Effector memory CD8-positive, alpha-beta T cell (primary cell): ENCODE results near the gene G2E3.

Source experiments
- ATAC-seq: fragments of 150-1000 bp; cut with Tn5 transposase; replicated peaks from 2 replicates; pipeline ENCODE4 v1.10.0; 2021; ENCODE audit warnings: mild to moderate bottlenecking, moderate library complexity
- DNase-seq, 3 experiments: peaks; one replicate each; pipeline ENCODE4 v3.0.0; 2021
- H3K27ac Mint-ChIP-seq, 2 donors: one replicate each; pipeline ENCODE4 v1.8.0; 2022; ENCODE audit warnings: mild to moderate bottlenecking in 2 of 2, mixed read lengths in 2 of 2, moderate library complexity in 2 of 2
- H3K27me3 Mint-ChIP-seq, 2 donors: one replicate each; pipeline ENCODE4 v1.8.0; 2022; ENCODE audit warnings: mixed read lengths in 2 of 2
- H3K36me3 Mint-ChIP-seq: one replicate; pipeline ENCODE4 v1.8.0; 2022; ENCODE audit warnings: mild to moderate bottlenecking, moderate library complexity, mixed read lengths; ENCODE audit not compliant: insufficient read depth
- H3K4me1 Mint-ChIP-seq, 2 donors: one replicate each; pipeline ENCODE4 v1.8.0; 2022; ENCODE audit warnings: low read depth in 2 of 2, mixed read lengths in 2 of 2
- H3K4me3 Mint-ChIP-seq, 2 donors: one replicate each; pipeline ENCODE4 v1.8.0; 2022; ENCODE audit warnings: mild to moderate bottlenecking in 2 of 2, mixed read lengths in 2 of 2, moderate library complexity in 2 of 2
- H3K9me3 Mint-ChIP-seq, 2 donors: one replicate each; pipeline ENCODE4 v1.8.0; 2022; ENCODE audit warnings: mixed read lengths in 2 of 2
- total RNA-seq, 9 experiments: gene quantifications; one replicate each; lab custom pipeline; 2026; lab: John Stamatoyannopoulos, UW

Gene G2E3
- 30.7 to 71.3 (median 38.3) reads per million in 9 experiments for total RNA-seq

DNA sequence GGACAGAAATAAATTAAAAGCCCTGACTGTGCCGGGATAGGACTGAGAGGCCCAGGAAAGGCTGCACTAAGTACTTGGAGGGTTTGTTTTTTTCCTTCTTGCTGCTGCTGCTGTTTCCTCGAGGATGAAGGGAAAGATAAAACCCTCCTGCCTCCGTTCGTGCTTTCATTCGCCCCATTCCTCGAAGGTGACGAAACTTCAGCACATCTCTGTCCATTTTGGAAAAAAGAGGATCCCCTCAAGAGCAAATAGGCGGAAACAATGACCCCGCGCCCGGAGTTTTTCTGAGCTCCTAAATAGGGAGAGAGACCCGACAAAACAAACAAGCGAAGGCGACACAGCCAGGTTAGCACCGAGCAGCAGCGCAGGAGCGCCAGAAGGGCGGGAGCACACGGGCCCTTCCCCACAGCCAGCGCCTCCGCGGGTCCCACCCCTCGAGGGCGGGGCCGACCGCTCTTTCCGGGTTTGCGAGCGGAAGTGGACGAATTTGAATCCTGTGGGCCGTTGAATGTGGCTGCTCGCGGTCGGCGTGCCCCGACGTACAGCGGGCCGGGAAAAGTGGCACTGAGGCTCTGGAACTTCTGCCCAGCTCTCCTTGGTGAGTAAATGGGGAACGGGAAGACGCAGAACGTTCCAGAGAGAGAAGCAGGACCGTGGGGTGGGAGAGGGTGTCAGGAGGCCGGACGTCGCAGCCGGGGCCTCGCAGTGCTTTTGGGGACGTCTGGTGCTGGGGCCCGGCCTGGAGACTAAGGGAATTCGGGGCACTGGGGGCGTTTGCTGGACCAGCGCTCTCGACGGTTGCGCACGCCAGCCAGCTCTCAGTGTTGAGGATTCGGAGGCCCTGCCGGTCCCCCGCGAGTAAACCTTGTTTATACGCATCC lies at the start of gene G2E3:
G2E3 (plus strand) TSS at position 484 of the 881 bp plus-strand sequence. CDS start 21,922 bp downstream, outside the sequence.
- ATAC-seq, result peak; percentile 99
- Mint-ChIP-seq H3K4me1 (peaks cover 20 to 37% of the 10 kb centered on the region in 2 donors), H3K36me3 (peaks cover 11% of the 10 kb centered on the region), H3K9me3 (no peaks in the 10 kb centered on the region), H3K27ac (peak within 1 kb of the TSS; percentile 97 to 99), H3K27me3 (no peaks in the 10 kb centered on the region), H3K4me3 (peak within 1 kb of the TSS; percentile 99 to 100)
- peak; percentile 81 to 85 (median 81) for DNase-seq

- ATAC-seq (no peak), DNase-seq (no peak)
- Mint-ChIP-seq H3K9me3 (no peaks in the 10 kb centered on the region), H3K4me1 (peaks cover 4% of the 10 kb centered on the region in 2 donors), H3K27me3 (peaks cover 5 to 12% of the 10 kb centered on the region in 2 donors), H3K4me3 (no peak overlapping the region), H3K36me3 (no peaks in the 10 kb centered on the region), H3K27ac (no peak overlapping the region)
Measured at GRCh38 chr14:30517737-30518136, 41.2 kb upstream of the G2E3 start.

DNA sequence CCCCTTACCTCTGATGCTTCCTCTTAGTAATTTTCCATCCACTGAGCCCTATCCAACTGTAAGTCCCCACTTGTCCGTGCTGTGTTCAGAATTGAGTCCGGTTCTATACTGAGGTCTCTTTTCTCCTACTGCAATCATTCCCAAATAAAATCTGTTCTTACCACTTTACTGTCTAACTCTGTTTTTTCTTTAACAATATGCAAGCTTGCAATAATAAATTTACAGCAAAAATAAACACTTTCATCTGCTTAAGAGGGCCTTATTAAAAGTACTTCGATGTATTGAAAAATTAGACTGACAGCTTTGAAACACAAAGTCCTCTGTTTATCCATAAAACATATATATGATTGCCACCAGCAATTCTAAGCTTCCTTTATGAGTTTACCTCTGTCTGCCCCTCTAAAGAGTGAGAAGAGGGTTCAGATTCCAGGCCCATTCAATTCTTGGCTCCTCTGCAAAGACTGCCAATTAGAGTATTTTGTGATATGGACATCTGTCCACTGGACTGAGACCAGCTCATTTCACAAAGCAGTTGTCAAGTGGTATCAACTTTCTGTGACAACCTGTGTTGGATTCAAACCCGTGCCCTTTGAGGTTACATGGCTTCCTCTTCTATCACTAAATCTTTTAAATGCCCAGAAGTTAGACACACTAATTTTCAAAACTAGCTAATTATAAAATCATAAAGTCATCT lies 39.9 kb upstream of the G2E3 start:
- no peak overlapping the region for H3K4me3 Mint-ChIP-seq
- H3K36me3 Mint-ChIP-seq, result no peaks in the 10 kb centered on the region
- peaks cover 2 to 4% of the 10 kb centered on the region in 2 donors for H3K27me3 Mint-ChIP-seq
- DNase-seq (no peak), ATAC-seq (no peak)
- no peak overlapping the region for H3K27ac Mint-ChIP-seq
- peaks cover 4% of the 10 kb centered on the region in 2 donors for H3K4me1 Mint-ChIP-seq
- H3K9me3 Mint-ChIP-seq, result no peaks in the 10 kb centered on the region

- Mint-ChIP-seq H3K4me3 (no peak overlapping the region), H3K27me3 (no peaks in the 10 kb centered on the region), H3K36me3 (no peaks in the 10 kb centered on the region), H3K4me1 (peaks cover 4% of the 10 kb centered on the region in 2 donors), H3K9me3 (no peaks in the 10 kb centered on the region), H3K27ac (no peak overlapping the region)
- DNase-seq (no peak), ATAC-seq (no peak)
Measured at GRCh38 chr14:30519961-30520360, 39.0 kb upstream of the G2E3 start.

GRCh38 chr14:30520536-30520935 lies 38.4 kb upstream of the G2E3 start:
- no peak overlapping the region for H3K27ac Mint-ChIP-seq
- DNase-seq, result no peak
- H3K4me1 Mint-ChIP-seq, result peaks cover 4% of the 10 kb centered on the region in 2 donors
- H3K4me3 Mint-ChIP-seq, result no peak overlapping the region
- H3K9me3 Mint-ChIP-seq, result no peaks in the 10 kb centered on the region
- no peaks in the 10 kb centered on the region for H3K27me3 Mint-ChIP-seq
- ATAC-seq, result no peak
- no peaks in the 10 kb centered on the region for H3K36me3 Mint-ChIP-seq

GRCh38 chr14:30521899-30522736 lies 36.8 kb upstream of the G2E3 start:
- Mint-ChIP-seq H3K27me3 (no peaks in the 10 kb centered on the region), H3K36me3 (no peaks in the 10 kb centered on the region), H3K4me3 (peak overlapping the region in 1 of 2 donors; percentile 14), H3K4me1 (peaks cover 4% of the 10 kb centered on the region in 2 donors), H3K9me3 (no peaks in the 10 kb centered on the region), H3K27ac (peak overlapping the region; percentile 23 to 35)
- DNase-seq (no peak), ATAC-seq (peak; percentile 54)

DNA sequence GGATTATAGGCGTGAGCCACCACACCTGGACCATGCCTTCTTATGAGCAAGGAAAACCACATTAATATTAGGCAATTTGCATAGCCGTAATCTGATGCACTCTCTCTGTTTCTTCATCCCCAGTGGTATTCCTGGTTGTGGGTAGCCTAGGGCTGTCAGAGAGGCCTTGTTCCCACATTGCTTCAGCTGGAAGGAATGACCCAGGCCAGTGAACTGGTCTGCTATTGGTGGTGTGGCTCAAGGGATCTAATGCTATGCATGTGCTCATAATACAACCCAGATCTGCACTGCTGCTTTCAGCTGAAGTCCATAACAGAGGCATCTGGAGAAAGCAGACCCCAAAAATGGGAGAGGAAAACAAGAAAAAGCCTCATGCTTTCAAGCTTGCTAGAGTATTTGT lies 33.1 kb upstream of the G2E3 start:
- H3K4me1 Mint-ChIP-seq, result peaks cover 4 to 6% of the 10 kb centered on the region in 2 donors
- ATAC-seq (no peak), DNase-seq (no peak)
- H3K36me3 Mint-ChIP-seq, result no peaks in the 10 kb centered on the region
- H3K4me3 Mint-ChIP-seq, result no peak overlapping the region
- no peaks in the 10 kb centered on the region for H3K9me3 Mint-ChIP-seq
- no peak overlapping the region for H3K27ac Mint-ChIP-seq
- H3K27me3 Mint-ChIP-seq, result no peaks in the 10 kb centered on the region

DNA sequence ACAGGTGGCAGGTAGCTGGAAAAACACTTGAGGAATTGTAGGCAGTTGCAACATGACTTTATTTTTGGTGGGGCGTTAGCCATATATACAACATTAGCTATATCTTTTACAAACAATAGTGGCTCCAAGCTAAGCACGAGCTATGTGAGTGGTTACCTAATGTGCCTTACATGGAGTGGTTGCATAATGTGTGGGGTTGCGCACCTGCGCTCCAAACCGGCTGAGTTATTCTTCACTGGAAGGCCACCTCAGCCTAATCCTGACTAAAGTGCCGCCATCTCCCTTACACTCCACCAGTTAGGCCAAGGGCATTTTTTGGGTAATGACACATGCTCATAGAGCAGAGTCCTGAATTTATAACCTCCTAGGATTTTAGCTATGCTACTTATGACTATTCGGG lies 31.8 kb upstream of the G2E3 start:
- Mint-ChIP-seq H3K27ac (no peak overlapping the region), H3K27me3 (no peaks in the 10 kb centered on the region), H3K9me3 (no peaks in the 10 kb centered on the region), H3K4me3 (no peak overlapping the region), H3K36me3 (no peaks in the 10 kb centered on the region), H3K4me1 (peaks cover under 1 to 3% of the 10 kb centered on the region in 2 donors)
- ATAC-seq (no peak), DNase-seq (no peak)

DNA sequence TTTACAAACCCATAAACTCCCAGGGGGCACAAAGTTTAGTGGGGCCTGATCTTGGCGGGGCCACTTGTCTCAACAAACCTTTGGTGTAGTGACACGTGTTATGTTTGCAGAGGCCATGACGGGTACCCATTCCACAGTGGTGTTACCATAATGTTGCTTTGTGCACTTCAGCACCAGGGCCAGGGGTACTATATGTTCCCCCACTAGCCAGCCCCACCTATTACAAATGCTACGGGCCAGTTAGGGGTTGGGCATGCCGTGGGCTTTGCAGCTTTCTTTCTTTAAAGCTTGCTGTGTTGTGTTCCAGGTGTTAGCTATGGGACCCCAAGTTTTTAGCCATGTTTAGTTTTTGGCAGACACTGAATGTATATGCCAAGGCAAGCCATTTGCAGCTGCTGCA lies 30.8 kb upstream of the G2E3 start:
- no peak for DNase-seq
- Mint-ChIP-seq H3K36me3 (no peaks in the 10 kb centered on the region), H3K27me3 (no peaks in the 10 kb centered on the region), H3K4me1 (peaks cover 0 to 2% of the 10 kb centered on the region in 2 donors), H3K27ac (no peak overlapping the region), H3K4me3 (no peak overlapping the region), H3K9me3 (no peaks in the 10 kb centered on the region)
- ATAC-seq, result no peak

DNA sequence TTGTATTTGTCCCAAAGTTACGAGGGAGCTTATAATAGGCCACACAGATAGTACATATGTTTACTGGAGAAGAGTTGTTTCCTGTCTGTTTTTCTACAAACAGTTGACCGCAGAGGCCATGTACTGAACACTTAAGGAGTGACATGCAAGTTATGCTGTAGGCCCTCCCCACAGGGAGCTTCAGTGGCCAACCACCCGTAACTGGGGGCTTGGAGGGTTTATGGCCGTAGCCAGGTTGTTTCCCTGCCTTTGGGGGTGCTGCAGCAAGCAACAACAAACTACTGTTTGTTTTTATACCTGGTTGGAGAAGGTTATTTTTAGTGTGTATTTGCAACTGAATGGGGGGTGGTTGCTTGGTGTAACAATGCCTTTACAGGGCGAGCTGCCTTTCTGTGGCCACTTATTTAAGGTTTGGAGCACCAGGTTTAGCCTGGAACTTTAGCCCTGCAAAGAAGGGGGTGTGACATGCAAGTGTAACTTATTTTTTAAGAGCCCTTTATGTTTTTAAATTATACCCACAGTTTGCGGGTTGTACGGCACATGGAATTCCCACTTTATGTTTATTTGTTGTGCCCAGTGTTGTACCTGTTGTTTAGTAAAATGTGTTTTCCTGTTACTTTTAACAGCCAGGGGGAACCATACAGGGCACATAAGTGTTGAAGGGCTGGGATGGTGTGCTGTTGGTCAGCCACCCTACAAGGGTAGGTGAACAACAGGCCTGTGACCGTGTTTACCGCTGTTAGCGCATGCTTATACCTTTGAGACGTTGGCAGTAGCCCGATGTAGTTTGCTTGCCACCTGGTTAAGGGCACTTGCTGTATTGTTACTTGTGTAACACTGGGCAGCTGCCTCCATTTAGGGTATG lies 29.9 kb upstream of the G2E3 start:
- peaks cover 0 to 2% of the 10 kb centered on the region in 2 donors for H3K4me1 Mint-ChIP-seq
- H3K4me3 Mint-ChIP-seq, result no peak overlapping the region
- ATAC-seq (no peak), DNase-seq (no peak)
- no peak overlapping the region for H3K27ac Mint-ChIP-seq
- no peaks in the 10 kb centered on the region for H3K36me3 Mint-ChIP-seq
- no peaks in the 10 kb centered on the region for H3K9me3 Mint-ChIP-seq
- H3K27me3 Mint-ChIP-seq, result no peaks in the 10 kb centered on the region

- ATAC-seq, result no peak
- Mint-ChIP-seq H3K27me3 (peaks cover 13 to 17% of the 10 kb centered on the region in 2 donors), H3K27ac (no peak overlapping the region), H3K4me3 (no peak overlapping the region), H3K4me1 (peaks cover 0 to 2% of the 10 kb centered on the region in 2 donors), H3K9me3 (no peaks in the 10 kb centered on the region), H3K36me3 (no peaks in the 10 kb centered on the region)
- DNase-seq, result no peak
Measured at GRCh38 chr14:30532264-30532663, 26.7 kb upstream of the G2E3 start.

- DNase-seq (no peak), ATAC-seq (no peak)
- Mint-ChIP-seq H3K9me3 (no peaks in the 10 kb centered on the region), H3K27ac (no peak overlapping the region), H3K4me1 (peaks cover 0 to 2% of the 10 kb centered on the region in 2 donors), H3K27me3 (peaks cover 22 to 26% of the 10 kb centered on the region in 2 donors), H3K36me3 (no peaks in the 10 kb centered on the region), H3K4me3 (no peak overlapping the region)
Measured at GRCh38 chr14:30533126-30533525, 25.8 kb upstream of the G2E3 start.
